Psoas muscle (tissue), 8 donors: ENCODE data around the gene GREM1. TPM values are rescaled to one million over a fixed set of nuclear protein-coding genes. Genes with fewer than 3 reads are reported as not detected.

Experiments used
- ATAC-seq, 4 donors: fragments of 200-7000 bp; cut with Tn5 transposase; one replicate each; pipeline ENCODE4 v1.9.1; 2020; ENCODE audit warnings: moderate library complexity in 3 of 4, mild to moderate bottlenecking in 2 of 4
- DNase-seq, 2 donors: peaks; one replicate each; pipeline ENCODE4 v3.0.0-alpha.2; 2020
- H3K27ac ChIP-seq: fragments of 200-600 bp; one replicate; pipeline ENCODE4 v1.8.0; 2022
- H3K27me3 ChIP-seq, 3 donors: fragments of 200-600 bp in 1 of 3; one replicate each; pipeline versions ENCODE4 v1.6.1 to v1.8.0; 2013 to 2022; ENCODE audit warnings: low read length in 2 of 3, mild to moderate bottlenecking in 2 of 3, moderate library complexity in 1 of 3; ENCODE audit not compliant: insufficient read depth in 3 of 3
- H3K36me3 ChIP-seq, 2 donors: fragments of 200-600 bp in 1 of 2; one replicate each; pipeline versions ENCODE4 v1.6.1 to v1.8.0; 2013 to 2022; ENCODE audit warnings: low read depth in 1 of 2, mild to moderate bottlenecking in 1 of 2, moderate library complexity in 1 of 2; ENCODE audit not compliant: insufficient read depth in 1 of 2
- H3K4me1 ChIP-seq: fragments of 200-600 bp; one replicate; pipeline ENCODE4 v1.8.0; 2022
- H3K4me3 ChIP-seq: fragments of 200-600 bp; one replicate; pipeline ENCODE4 v1.8.0; 2022; ENCODE audit warnings: mild to moderate bottlenecking
- H3K9me3 ChIP-seq: fragments of 200-600 bp; one replicate; pipeline ENCODE4 v1.8.0; 2022
- CTCF ChIP-seq: fragments of 200-600 bp; IDR thresholded peaks from one replicate; pipeline ENCODE4 v1.8.0; 2022; ENCODE audit warnings: antibody characterized with exemption
- WGBS, 3 donors: extraction: QIAGEN DNeasy Blood & Tissue Kit; methylation state at CpG; one replicate each; pipeline versions ENCODE4 v1.1.6 to v1.1.7; 2013; 5-methylcytosine and 5-hydroxymethylcytosine counted together
- intact Hi-C, 2 donors: fragments of 100-400 bp; cut with DNase I; formaldehyde crosslinking; loops; one replicate each; pipeline versions ENCODE4 v1.11.0 to v1.14.2; 2022
- polyA plus RNA-seq, 3 donors: library from polyadenylated mRNA; stranded (reverse); fragments of 200-250 nt; gene quantifications; one replicate each; pipeline ENCODE4 v1.2.3, GENCODE V29; 2013
- total RNA-seq, 4 donors: library from RNA; stranded (reverse); fragmentation: NEBNext Ultra II Directional in 2 of 4; extraction: Animal tissue kit (Norgen Biotek cat#: 25700) in 2 of 4; gene quantifications; one replicate each; pipeline versions ENCODE4 v1.2.1 to v1.2.4, GENCODE V29; 2021 to 2023
- donor health status: healthy with polysubstance abuse.
- donor health status: DM: no; HTN: no; CAD: no; lungs with moderate emphysema.
- donor health status: Bipolar disorder and iron deficiency.
- donor health status: healthy.
- donor health status: DM: yes; HTN: yes; CAD: no.
- donor health status: DM: no; HTN: no; CAD: no.
- donor health status: DM: no; HTN: no; CAD: no.
- donor health status: DM: yes; HTN: yes; CAD: no.

Gene GREM1
- total and polyA plus RNA-seq, 7 donors: 0.09 to 4.5 (median 1.3) TPM

DNA sequence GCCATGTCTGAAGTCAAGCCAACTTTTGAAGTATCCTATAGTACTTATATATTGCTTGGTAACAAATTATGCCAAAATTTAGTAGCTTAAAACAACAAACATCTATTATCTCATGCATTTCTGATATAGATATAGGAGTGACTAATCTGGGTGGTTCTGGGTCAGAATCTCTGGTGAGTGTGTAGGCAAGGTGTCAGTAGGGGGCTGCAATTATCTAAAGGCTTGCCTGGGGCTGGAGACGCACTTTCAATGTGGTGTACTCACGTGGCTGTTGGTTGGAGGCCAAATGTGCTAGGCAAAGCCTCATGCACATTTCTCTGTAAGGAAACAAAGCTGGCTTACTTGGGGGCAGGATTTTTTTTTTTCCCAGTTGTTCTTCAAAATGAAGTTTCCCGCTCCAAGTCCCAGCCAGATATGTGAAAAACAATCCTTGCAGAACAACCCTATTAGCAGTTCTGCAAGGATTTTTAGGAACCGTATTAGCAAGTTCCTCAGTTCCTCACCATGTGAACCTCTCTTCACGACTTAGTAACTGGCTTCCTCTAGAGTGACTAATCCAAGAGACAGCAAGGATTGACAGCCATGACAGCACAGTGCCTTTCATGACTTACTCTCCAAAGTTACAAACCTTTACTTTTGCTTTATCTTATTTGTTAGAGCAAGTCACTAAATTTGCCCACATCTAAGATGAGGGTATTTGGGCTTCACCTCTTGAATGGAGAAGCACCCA, 25.8 kb downstream of the GREM1 start:
- no peak for DNase-seq
- 27 to 33% (median 31%) methylated on average over 5 of the region's 5 CpGs for WGBS, 3 donors
- H3K36me3 ChIP-seq: no peaks in the 10 kb centered on the region
- no peaks in the 10 kb centered on the region for H3K4me1 ChIP-seq
- H3K9me3 ChIP-seq: no peaks in the 10 kb centered on the region
- no peak for TF ChIP-seq CTCF
- H3K27ac ChIP-seq: no peak overlapping the region
- intact Hi-C loops: no loop called here
- no peak for ATAC-seq
- H3K27me3 ChIP-seq: no peaks in the 10 kb centered on the region
- no peak overlapping the region for H3K4me3 ChIP-seq

GRCh38 chr15:32746116-32746857, 28.5 kb downstream of the GREM1 start:
- no peak for TF ChIP-seq CTCF
- H3K4me3 ChIP-seq: no peak overlapping the region
- H3K9me3 ChIP-seq: no peaks in the 10 kb centered on the region
- H3K27me3 ChIP-seq: no peaks in the 10 kb centered on the region
- WGBS, 3 donors: 60 to 72% (median 66%) methylated on average over 4 of the region's 4 CpGs
- DNase-seq (no peak), ATAC-seq (no peak)
- H3K27ac ChIP-seq: no peak overlapping the region
- no peaks in the 10 kb centered on the region for H3K4me1 ChIP-seq
- no peaks in the 10 kb centered on the region for H3K36me3 ChIP-seq
- intact Hi-C loops: no loop called here

- WGBS, 3 donors: 77 to 80% (median 78%) methylated on average over 4 of the region's 4 CpGs
- Histone ChIP-seq H3K4me3 (no peak overlapping the region), H3K4me1 (no peaks in the 10 kb centered on the region), H3K9me3 (no peaks in the 10 kb centered on the region), H3K27me3 (no peaks in the 10 kb centered on the region), H3K36me3 (no peaks in the 10 kb centered on the region), H3K27ac (no peak overlapping the region)
- ATAC-seq (no peak), DNase-seq (no peak)
- no peak for TF ChIP-seq CTCF
- intact Hi-C loops: no loop called here
Measured at GRCh38 chr15:32747921-32748342, 30.1 kb downstream of the GREM1 start.

- Histone ChIP-seq H3K36me3 (no peaks in the 10 kb centered on the region), H3K9me3 (no peaks in the 10 kb centered on the region), H3K4me3 (no peak overlapping the region), H3K27ac (no peak overlapping the region), H3K4me1 (no peaks in the 10 kb centered on the region), H3K27me3 (no peaks in the 10 kb centered on the region)
- no peak for ATAC-seq
- no peak for TF ChIP-seq CTCF
- no peak for DNase-seq
- intact Hi-C loops: no loop called here
- WGBS, 3 donors: 42 to 54% (median 49%) methylated on average over 3 of the region's 3 CpGs
Measured at GRCh38 chr15:32750979-32751378, 33.2 kb downstream of the GREM1 start.
